GM23338 (cell line): Measurements from ENCODE around the gene ZC3H7A. TPM values are rescaled to one million over a fixed set of nuclear protein-coding genes. Genes with fewer than 3 reads are reported as not detected.
A peak's percentile ranks its signal among the peaks of the same experiment; 100 is the strongest.

Experiments used
- ATAC-seq: fragments of 200-7000 bp; cut with Tn5 transposase; 3 replicates; pipeline ENCODE4 v1.9.1; 2020
- DNase-seq: peaks from one replicate; pipeline ENCODE4 v3.0.0-alpha.2; 2015; ENCODE audit warnings: low spot score
- H2AFZ ChIP-seq: fragments of 200-600 bp; sonication (generic); 2 replicates; pipeline ENCODE4 v1.8.0; 2016; ENCODE audit warnings: antibody characterized with exemption, mild to moderate bottlenecking, moderate library complexity
- H3F3A ChIP-seq: fragments of 200-600 bp; sonication (generic); replicated peaks from 2 replicates; pipeline ENCODE4 v1.8.0; 2017; ENCODE audit warnings: antibody characterized with exemption, mixed run types, low read depth
- H3K27ac ChIP-seq: fragments of 200-600 bp; sonication (generic); 2 replicates; pipeline ENCODE4 v1.6.1; 2016; ENCODE audit warnings: low read depth
- H3K27me3 ChIP-seq: fragments of 200-600 bp; sonication (generic); 2 replicates; pipeline ENCODE4 v1.8.0; 2016; ENCODE audit warnings: mild to moderate bottlenecking, mixed run types, moderate library complexity; ENCODE audit not compliant: insufficient read depth
- H3K36me3 ChIP-seq: fragments of 200-600 bp; sonication (generic); 2 replicates; pipeline ENCODE4 v1.8.0; 2016; ENCODE audit warnings: mild to moderate bottlenecking; ENCODE audit not compliant: insufficient read depth
- H3K4me1 ChIP-seq: fragments of 200-600 bp; sonication (generic); 2 replicates; pipeline ENCODE4 v1.8.0; 2016; ENCODE audit warnings: mild to moderate bottlenecking, moderate library complexity; ENCODE audit not compliant: insufficient read depth
- H3K4me2 ChIP-seq: fragments of 200-600 bp; sonication (generic); 2 replicates; pipeline ENCODE4 v1.7.1; 2017; ENCODE audit warnings: mixed run types
- H3K4me3 ChIP-seq: fragments of 200-600 bp; sonication (generic); 2 replicates; pipeline ENCODE4 v1.6.1; 2016; ENCODE audit warnings: mixed run types
- H3K79me2 ChIP-seq: fragments of 200-600 bp; sonication (generic); replicated peaks from 2 replicates; pipeline ENCODE4 v1.8.0; 2017; ENCODE audit warnings: mild to moderate bottlenecking; ENCODE audit not compliant: insufficient read depth
- H3K9me2 ChIP-seq: fragments of 200-600 bp; sonication (generic); 2 replicates; pipeline ENCODE4 v1.8.0; 2017; ENCODE audit not compliant: insufficient read depth
- H4K20me1 ChIP-seq: fragments of 200-600 bp; sonication (generic); replicated peaks from 2 replicates; pipeline ENCODE4 v1.8.0; 2017; ENCODE audit warnings: mild to moderate bottlenecking; ENCODE audit not compliant: insufficient read depth
- H3K27ac Mint-ChIP-seq: 2 replicates; pipeline ENCODE4 v1.8.0; 2020; ENCODE audit warnings: inconsistent platforms, mild to moderate bottlenecking, moderate library complexity, mixed read lengths
- H3K27me3 Mint-ChIP-seq: 3 replicates; pipeline ENCODE4 v1.8.0; 2022; ENCODE audit warnings: low read depth, mild to moderate bottlenecking, moderate library complexity, mixed read lengths, inconsistent platforms; ENCODE audit not compliant: insufficient read depth, poor library complexity
- H3K36me3 Mint-ChIP-seq: 3 replicates; pipeline ENCODE4 v1.8.0; 2021; ENCODE audit warnings: low read depth, mild to moderate bottlenecking, inconsistent platforms, moderate library complexity, mixed read lengths
- H3K4me1 Mint-ChIP-seq: 3 replicates; pipeline ENCODE4 v1.8.0; 2020; ENCODE audit warnings: mild to moderate bottlenecking, inconsistent platforms, mixed read lengths
- H3K4me3 Mint-ChIP-seq: 3 replicates; pipeline ENCODE4 v1.8.0; 2021; ENCODE audit warnings: moderate library complexity, mild to moderate bottlenecking, inconsistent platforms, mixed read lengths
- H3K9me3 Mint-ChIP-seq: 3 replicates; pipeline ENCODE4 v1.8.0; 2020; ENCODE audit warnings: moderate library complexity, mild to moderate bottlenecking, inconsistent platforms, mixed read lengths
- NANOG ChIP-seq: IDR thresholded peaks from 2 replicates; pipeline ENCODE4 v1.6.1; 2016; ENCODE audit warnings: antibody characterized with exemption, borderline replicate concordance
- POLR2AphosphoS5 ChIP-seq: IDR thresholded peaks from 2 replicates; pipeline ENCODE4 v1.6.1; 2016; ENCODE audit warnings: antibody characterized with exemption, low read depth
- ZNF114 ChIP-seq: fragments of 250-450 bp; sonication (Bioruptor Pico); IDR thresholded peaks from 2 replicates; pipeline ENCODE4 v1.5.0; 2020; ENCODE audit warnings: mild to moderate bottlenecking, moderate library complexity
- ZNF462 ChIP-seq: fragments of 250-450 bp; sonication (Bioruptor Pico); IDR thresholded peaks from 2 replicates; pipeline ENCODE4 v1.5.0; 2020; ENCODE audit warnings: mild to moderate bottlenecking, moderate library complexity
- polyA plus RNA-seq: library from polyadenylated mRNA; unstranded; fragments of >200 nt; fragmentation: Nextera tagmentation; extraction: Ambion mirVana; gene quantifications from 2 replicates; pipeline ENCODE4 v1.2.1, GENCODE V29; 2016
- total RNA-seq: library from RNA; depleted of rRNA; stranded (reverse); fragments of >200 nt; shearing (Covaris generic); gene quantifications from 2 replicates; pipeline ENCODE4 v1.2.3, GENCODE V29; 2014
- TF ChIP-seq, protein P1 (sequence below): IDR thresholded peaks from one replicate; pipeline ENCODE4 v1.6.1; 2018; ENCODE audit warnings: antibody characterized with exemption; ENCODE audit not compliant: unreplicated experiment

ZC3H7A gene
- total and polyA plus RNA-seq, 2 experiments from 2014 or later, result 32.7 to 42.2 TPM

GRCh38 chr16:11748404-11749254, 48.4 kb downstream of the ZC3H7A start:
- DNase-seq, result peak; percentile 22
- H3K36me3 Mint-ChIP-seq, result peaks cover 33% of the 10 kb centered on the region
- H3K27me3 Mint-ChIP-seq, result peaks cover 9% of the 10 kb centered on the region
- H3K9me3 Mint-ChIP-seq, result no peaks in the 10 kb centered on the region
- no peaks in the 10 kb centered on the region for H3K9me2 ChIP-seq
- no peak overlapping the region for H3K4me3 Mint-ChIP-seq
- peak; percentile 68 for ATAC-seq
- no peaks in the 10 kb centered on the region; the same call in 1 of the 2 replicates for H3K4me1 ChIP-seq
- 0 out of 2 replicates have a peak, but pooled peaks cover 2% of the 10 kb centered on the region for H3F3A ChIP-seq
- H3K27ac Mint-ChIP-seq, result 0 out of 2 replicates have a peak overlapping the region, but pooled peaks have one; percentile 20
- no peak overlapping the region for H3K4me3 ChIP-seq
- H3K27ac ChIP-seq, result no peak overlapping the region
- TF ChIP-seq POLR2AphosphoS5 (no peak), ZNF462 (CRISPR knock-in tag) (no peak), ZNF114 (CRISPR knock-in tag) (no peak), NANOG (no peak)
- TF ChIP-seq, protein P1, sequence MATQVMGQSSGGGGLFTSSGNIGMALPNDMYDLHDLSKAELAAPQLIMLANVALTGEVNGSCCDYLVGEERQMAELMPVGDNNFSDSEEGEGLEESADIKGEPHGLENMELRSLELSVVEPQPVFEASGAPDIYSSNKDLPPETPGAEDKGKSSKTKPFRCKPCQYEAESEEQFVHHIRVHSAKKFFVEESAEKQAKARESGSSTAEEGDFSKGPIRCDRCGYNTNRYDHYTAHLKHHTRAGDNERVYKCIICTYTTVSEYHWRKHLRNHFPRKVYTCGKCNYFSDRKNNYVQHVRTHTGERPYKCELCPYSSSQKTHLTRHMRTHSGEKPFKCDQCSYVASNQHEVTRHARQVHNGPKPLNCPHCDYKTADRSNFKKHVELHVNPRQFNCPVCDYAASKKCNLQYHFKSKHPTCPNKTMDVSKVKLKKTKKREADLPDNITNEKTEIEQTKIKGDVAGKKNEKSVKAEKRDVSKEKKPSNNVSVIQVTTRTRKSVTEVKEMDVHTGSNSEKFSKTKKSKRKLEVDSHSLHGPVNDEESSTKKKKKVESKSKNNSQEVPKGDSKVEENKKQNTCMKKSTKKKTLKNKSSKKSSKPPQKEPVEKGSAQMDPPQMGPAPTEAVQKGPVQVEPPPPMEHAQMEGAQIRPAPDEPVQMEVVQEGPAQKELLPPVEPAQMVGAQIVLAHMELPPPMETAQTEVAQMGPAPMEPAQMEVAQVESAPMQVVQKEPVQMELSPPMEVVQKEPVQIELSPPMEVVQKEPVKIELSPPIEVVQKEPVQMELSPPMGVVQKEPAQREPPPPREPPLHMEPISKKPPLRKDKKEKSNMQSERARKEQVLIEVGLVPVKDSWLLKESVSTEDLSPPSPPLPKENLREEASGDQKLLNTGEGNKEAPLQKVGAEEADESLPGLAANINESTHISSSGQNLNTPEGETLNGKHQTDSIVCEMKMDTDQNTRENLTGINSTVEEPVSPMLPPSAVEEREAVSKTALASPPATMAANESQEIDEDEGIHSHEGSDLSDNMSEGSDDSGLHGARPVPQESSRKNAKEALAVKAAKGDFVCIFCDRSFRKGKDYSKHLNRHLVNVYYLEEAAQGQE, result no peak
- H3K4me1 Mint-ChIP-seq, result peaks cover 8% of the 10 kb centered on the region
- no peaks in the 10 kb centered on the region for H3K79me2 ChIP-seq
- H2AFZ ChIP-seq, result no peak overlapping the region
- H3K27me3 ChIP-seq, result no peaks in the 10 kb centered on the region
- 0 out of 2 replicates have a peak, but pooled peaks cover 2% of the 10 kb centered on the region for H4K20me1 ChIP-seq
- no peak overlapping the region for H3K4me2 ChIP-seq
- H3K36me3 ChIP-seq, result peaks cover 21% of the 10 kb centered on the region
